ENCODE results near the gene TRAF7.
"Not testable (repeated sequence)": the region's sequence is repeated elsewhere in the genome, so short reads cannot be mapped to it uniquely, and the experiment has no call there.

Gene TRAF7

GRCh38 chr16:2121853-2122252 lies 33.7 kb upstream of the TRAF7 start:
- Histone ChIP-seq H3K27ac (ENCODE audit: low read depth, low read length) (no peak overlapping the region), H3K9ac (ENCODE audit: low read length in 5 of 5) (peak overlapping the region in 1 of 5 donors; percentile 25), H3K27me3 (ENCODE audit: control insufficient read depth in 5 of 5, insufficient read depth in 4 of 5, low read length in 5 of 5) (no peaks in the 10 kb centered on the region), H3K9me3 (ENCODE audit: control insufficient read depth in 5 of 5, low read length in 5 of 5) (no peaks in the 10 kb centered on the region), H3K4me3 (ENCODE audit: low read depth in 1 of 5, low read length in 5 of 5) (no peak overlapping the region), H3K36me3 (ENCODE audit: control insufficient read depth in 5 of 5, insufficient read depth in 5 of 5, low read length in 5 of 5) (no peaks in the 10 kb centered on the region), H3K4me1 (ENCODE audit: control insufficient read depth in 5 of 5, insufficient read depth in 5 of 5, low read length in 5 of 5) (peaks cover 2 to 56% (median 41%) of the 10 kb centered on the region in 5 donors)

- Histone ChIP-seq H3K4me3 (ENCODE audit: low read depth in 1 of 5, low read length in 5 of 5) (no peak overlapping the region), H3K36me3 (ENCODE audit: control insufficient read depth in 5 of 5, insufficient read depth in 5 of 5, low read length in 5 of 5) (no peaks in the 10 kb centered on the region), H3K9me3 (ENCODE audit: control insufficient read depth in 5 of 5, low read length in 5 of 5) (no peaks in the 10 kb centered on the region), H3K9ac (ENCODE audit: low read length in 5 of 5) (no peak overlapping the region), H3K4me1 (ENCODE audit: control insufficient read depth in 5 of 5, insufficient read depth in 5 of 5, low read length in 5 of 5) (peaks cover 2 to 57% (median 47%) of the 10 kb centered on the region in 5 donors), H3K27me3 (ENCODE audit: control insufficient read depth in 5 of 5, insufficient read depth in 4 of 5, low read length in 5 of 5) (no peaks in the 10 kb centered on the region), H3K27ac (ENCODE audit: low read depth, low read length) (no peak overlapping the region)
Measured at GRCh38 chr16:2122429-2122828, 33.2 kb upstream of the TRAF7 start.

- H3K27me3 ChIP-seq (ENCODE audit: control insufficient read depth in 5 of 5, insufficient read depth in 4 of 5, low read length in 5 of 5); H3K9ac ChIP-seq (ENCODE audit: low read length in 5 of 5); H3K36me3 ChIP-seq (ENCODE audit: control insufficient read depth in 5 of 5, insufficient read depth in 5 of 5, low read length in 5 of 5); H3K4me3 ChIP-seq (ENCODE audit: low read depth in 1 of 5, low read length in 5 of 5); H3K9me3 ChIP-seq (ENCODE audit: control insufficient read depth in 5 of 5, low read length in 5 of 5); H3K27ac ChIP-seq (ENCODE audit: low read depth, low read length): not testable (repeated sequence)
- peaks cover 2 to 60% (median 49%) of the 10 kb centered on the region in 5 donors for H3K4me1 ChIP-seq (ENCODE audit: control insufficient read depth in 5 of 5, insufficient read depth in 5 of 5, low read length in 5 of 5)
Measured at GRCh38 chr16:2122934-2123683, 32.5 kb upstream of the TRAF7 start.

GRCh38 chr16:2123706-2124376 lies 31.7 kb upstream of the TRAF7 start:
- Histone ChIP-seq H3K4me1 (ENCODE audit: control insufficient read depth in 5 of 5, insufficient read depth in 5 of 5, low read length in 5 of 5) (peaks cover 2 to 67% (median 51%) of the 10 kb centered on the region in 5 donors), H3K9ac (ENCODE audit: low read length in 5 of 5) (peak overlapping the region in 1 of 5 donors; percentile 47), H3K27ac (ENCODE audit: low read depth, low read length) (peak overlapping the region; percentile 70)
- not testable (repeated sequence) for H3K4me3 ChIP-seq (ENCODE audit: low read depth in 1 of 5, low read length in 5 of 5); H3K27me3 ChIP-seq (ENCODE audit: control insufficient read depth in 5 of 5, insufficient read depth in 4 of 5, low read length in 5 of 5); H3K9me3 ChIP-seq (ENCODE audit: control insufficient read depth in 5 of 5, low read length in 5 of 5); H3K36me3 ChIP-seq (ENCODE audit: control insufficient read depth in 5 of 5, insufficient read depth in 5 of 5, low read length in 5 of 5)

- H3K9ac ChIP-seq (ENCODE audit: low read length in 5 of 5): peak overlapping the region in 1 of 5 donors; percentile 47
- H3K4me1 ChIP-seq (ENCODE audit: control insufficient read depth in 5 of 5, insufficient read depth in 5 of 5, low read length in 5 of 5): peaks cover 2 to 69% (median 55%) of the 10 kb centered on the region in 5 donors
- H3K27ac ChIP-seq (ENCODE audit: low read depth, low read length): peak overlapping the region; percentile 70
- H3K9me3 ChIP-seq (ENCODE audit: control insufficient read depth in 5 of 5, low read length in 5 of 5); H3K36me3 ChIP-seq (ENCODE audit: control insufficient read depth in 5 of 5, insufficient read depth in 5 of 5, low read length in 5 of 5); H3K27me3 ChIP-seq (ENCODE audit: control insufficient read depth in 5 of 5, insufficient read depth in 4 of 5, low read length in 5 of 5): not testable (repeated sequence)
- peak overlapping the region in 1 of 5 donors; percentile 38 for H3K4me3 ChIP-seq (ENCODE audit: low read depth in 1 of 5, low read length in 5 of 5)
Measured at GRCh38 chr16:2124377-2124693, 31.2 kb upstream of the TRAF7 start.

- peak overlapping the region; percentile 70 for H3K27ac ChIP-seq (ENCODE audit: low read depth, low read length)
- peak overlapping the region in 3 of 5 donors; percentile 19 to 38 (median 38) for H3K4me3 ChIP-seq (ENCODE audit: low read depth in 1 of 5, low read length in 5 of 5)
- peak overlapping the region in 2 of 5 donors; percentile 30 to 59 for H3K9ac ChIP-seq (ENCODE audit: low read length in 5 of 5)
- H3K36me3 ChIP-seq (ENCODE audit: control insufficient read depth in 5 of 5, insufficient read depth in 5 of 5, low read length in 5 of 5); H3K9me3 ChIP-seq (ENCODE audit: control insufficient read depth in 5 of 5, low read length in 5 of 5); H3K27me3 ChIP-seq (ENCODE audit: control insufficient read depth in 5 of 5, insufficient read depth in 4 of 5, low read length in 5 of 5): not testable (repeated sequence)
- peaks cover 2 to 73% (median 60%) of the 10 kb centered on the region in 5 donors for H3K4me1 ChIP-seq (ENCODE audit: control insufficient read depth in 5 of 5, insufficient read depth in 5 of 5, low read length in 5 of 5)
Measured at GRCh38 chr16:2124694-2125444, 30.7 kb upstream of the TRAF7 start.

- Histone ChIP-seq H3K27ac (ENCODE audit: low read depth, low read length) (peak overlapping the region; percentile 70), H3K9ac (ENCODE audit: low read length in 5 of 5) (peak overlapping the region in 2 of 5 donors; percentile 30 to 59), H3K4me1 (ENCODE audit: control insufficient read depth in 5 of 5, insufficient read depth in 5 of 5, low read length in 5 of 5) (peaks cover 2 to 77% (median 66%) of the 10 kb centered on the region in 5 donors), H3K4me3 (ENCODE audit: low read depth in 1 of 5, low read length in 5 of 5) (peak overlapping the region in 1 of 5 donors; percentile 38)
- H3K36me3 ChIP-seq (ENCODE audit: control insufficient read depth in 5 of 5, insufficient read depth in 5 of 5, low read length in 5 of 5); H3K9me3 ChIP-seq (ENCODE audit: control insufficient read depth in 5 of 5, low read length in 5 of 5); H3K27me3 ChIP-seq (ENCODE audit: control insufficient read depth in 5 of 5, insufficient read depth in 4 of 5, low read length in 5 of 5): not testable (repeated sequence)
Measured at GRCh38 chr16:2125609-2126008, 30.0 kb upstream of the TRAF7 start.

GRCh38 chr16:2126161-2126743 lies 29.3 kb upstream of the TRAF7 start:
- Histone ChIP-seq H3K4me1 (ENCODE audit: control insufficient read depth in 5 of 5, insufficient read depth in 5 of 5, low read length in 5 of 5) (peaks cover 2 to 79% (median 66%) of the 10 kb centered on the region in 5 donors), H3K9ac (ENCODE audit: low read length in 5 of 5) (peak overlapping the region in 1 of 5 donors; percentile 35), H3K27ac (ENCODE audit: low read depth, low read length) (peak overlapping the region; percentile 70)
- not testable (repeated sequence) for H3K27me3 ChIP-seq (ENCODE audit: control insufficient read depth in 5 of 5, insufficient read depth in 4 of 5, low read length in 5 of 5); H3K4me3 ChIP-seq (ENCODE audit: low read depth in 1 of 5, low read length in 5 of 5); H3K36me3 ChIP-seq (ENCODE audit: control insufficient read depth in 5 of 5, insufficient read depth in 5 of 5, low read length in 5 of 5); H3K9me3 ChIP-seq (ENCODE audit: control insufficient read depth in 5 of 5, low read length in 5 of 5)

GRCh38 chr16:2126928-2127556 lies 28.5 kb upstream of the TRAF7 start:
- H3K4me1 ChIP-seq (ENCODE audit: control insufficient read depth in 5 of 5, insufficient read depth in 5 of 5, low read length in 5 of 5): peaks cover 2 to 73% (median 61%) of the 10 kb centered on the region in 5 donors
- peak overlapping the region in 1 of 5 donors; percentile 8 for H3K9ac ChIP-seq (ENCODE audit: low read length in 5 of 5)
- H3K27me3 ChIP-seq (ENCODE audit: control insufficient read depth in 5 of 5, insufficient read depth in 4 of 5, low read length in 5 of 5); H3K9me3 ChIP-seq (ENCODE audit: control insufficient read depth in 5 of 5, low read length in 5 of 5); H3K4me3 ChIP-seq (ENCODE audit: low read depth in 1 of 5, low read length in 5 of 5); H3K36me3 ChIP-seq (ENCODE audit: control insufficient read depth in 5 of 5, insufficient read depth in 5 of 5, low read length in 5 of 5): not testable (repeated sequence)
- H3K27ac ChIP-seq (ENCODE audit: low read depth, low read length): peak overlapping the region; percentile 23
